Neural cell (in vitro differentiated cells): ENCODE measurements around the gene CDC45.

Source experiments
- EP300 ChIP-seq: fragments of 450-650 bp; conservative IDR thresholded peaks from 2 replicates; pipeline ENCODE4 v1.6.1; 2014; ENCODE audit warnings: antibody characterized with exemption, mild to moderate bottlenecking, moderate library complexity; ENCODE audit not compliant: poor library complexity, severe bottlenecking
- EZH2 ChIP-seq: fragments of 200-600, 300-800 bp; shearing (Covaris generic), sonication (generic); IDR thresholded peaks from 2 replicates; pipeline ENCODE4 v1.6.1; 2014; ENCODE audit warnings: antibody characterized with exemption, low read length, borderline replicate concordance, mild to moderate bottlenecking; ENCODE audit not compliant: insufficient read depth, poor library complexity, severe bottlenecking
- MXI1 ChIP-seq: fragments of 450-650 bp; conservative IDR thresholded peaks from 2 replicates; pipeline ENCODE4 v1.6.1; 2014; ENCODE audit warnings: antibody characterized with exemption, mild to moderate bottlenecking; ENCODE audit not compliant: poor library complexity, severe bottlenecking
- POLR2AphosphoS5 ChIP-seq: IDR thresholded peaks from 2 replicates; pipeline ENCODE4 v1.6.1; 2012
- RAD21 ChIP-seq: fragments of 450-650 bp; conservative IDR thresholded peaks from 2 replicates; pipeline ENCODE4 v1.6.1; 2014; ENCODE audit warnings: antibody characterized with exemption, mild to moderate bottlenecking, moderate library complexity
- SMC3 ChIP-seq: fragments of 450-650 bp; conservative IDR thresholded peaks from 2 replicates; pipeline ENCODE4 v1.6.1; 2014; ENCODE audit warnings: antibody characterized with exemption, mild to moderate bottlenecking, moderate library complexity; ENCODE audit not compliant: poor library complexity
- TAF1 ChIP-seq: IDR thresholded peaks from 2 replicates; pipeline ENCODE4 v1.6.1; 2012; ENCODE audit warnings: low read depth
- TF ChIP-seq, protein P1 (sequence below): fragments of 450-650 bp; IDR thresholded peaks from 2 replicates; pipeline ENCODE4 v1.5.1; 2014; ENCODE audit warnings: antibody characterized with exemption, mild to moderate bottlenecking, moderate library complexity; ENCODE audit not compliant: poor library complexity, severe bottlenecking
- TF ChIP-seq, protein P2 (sequence below): IDR thresholded peaks from 2 replicates; pipeline ENCODE4 v1.6.1; 2012; ENCODE audit warnings: borderline replicate concordance

DNA sequence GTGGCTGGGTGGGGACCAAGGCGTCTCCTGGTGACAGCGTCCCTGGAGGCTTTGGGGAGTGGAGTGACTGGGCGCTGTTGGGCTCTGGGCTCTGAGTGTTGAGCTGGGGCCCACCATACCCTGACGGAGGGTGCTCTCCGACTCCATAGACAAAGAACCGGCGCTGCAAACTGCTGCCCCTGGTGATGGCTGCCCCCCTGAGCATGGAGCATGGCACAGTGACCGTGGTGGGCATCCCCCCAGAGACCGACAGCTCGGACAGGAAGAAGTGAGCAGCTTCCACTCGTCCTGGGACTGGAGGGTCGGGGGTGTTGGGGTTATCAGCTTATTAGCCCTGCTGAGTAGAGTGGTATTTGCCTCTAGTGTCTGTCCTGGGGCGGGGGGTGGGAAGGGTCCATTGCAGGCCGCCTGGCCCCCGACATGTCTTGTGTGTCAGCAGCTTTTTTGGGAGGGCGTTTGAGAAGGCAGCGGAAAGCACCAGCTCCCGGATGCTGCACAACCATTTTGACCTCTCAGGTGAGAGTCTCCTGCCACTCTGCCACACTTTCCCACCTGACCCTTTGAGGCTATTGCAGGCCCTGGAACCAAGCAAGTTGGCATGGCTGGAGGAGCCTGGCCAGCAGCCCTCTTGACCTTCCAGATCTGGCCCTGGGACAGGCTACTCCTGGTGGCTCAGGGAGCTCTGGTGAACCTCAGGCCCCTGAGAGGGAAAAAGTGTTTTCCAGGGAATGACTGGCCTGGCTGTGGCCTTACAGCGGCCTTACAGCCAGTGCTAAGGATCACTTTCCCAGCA lies 36.9 kb downstream of the CDC45 start:
- TF ChIP-seq, protein P1, sequence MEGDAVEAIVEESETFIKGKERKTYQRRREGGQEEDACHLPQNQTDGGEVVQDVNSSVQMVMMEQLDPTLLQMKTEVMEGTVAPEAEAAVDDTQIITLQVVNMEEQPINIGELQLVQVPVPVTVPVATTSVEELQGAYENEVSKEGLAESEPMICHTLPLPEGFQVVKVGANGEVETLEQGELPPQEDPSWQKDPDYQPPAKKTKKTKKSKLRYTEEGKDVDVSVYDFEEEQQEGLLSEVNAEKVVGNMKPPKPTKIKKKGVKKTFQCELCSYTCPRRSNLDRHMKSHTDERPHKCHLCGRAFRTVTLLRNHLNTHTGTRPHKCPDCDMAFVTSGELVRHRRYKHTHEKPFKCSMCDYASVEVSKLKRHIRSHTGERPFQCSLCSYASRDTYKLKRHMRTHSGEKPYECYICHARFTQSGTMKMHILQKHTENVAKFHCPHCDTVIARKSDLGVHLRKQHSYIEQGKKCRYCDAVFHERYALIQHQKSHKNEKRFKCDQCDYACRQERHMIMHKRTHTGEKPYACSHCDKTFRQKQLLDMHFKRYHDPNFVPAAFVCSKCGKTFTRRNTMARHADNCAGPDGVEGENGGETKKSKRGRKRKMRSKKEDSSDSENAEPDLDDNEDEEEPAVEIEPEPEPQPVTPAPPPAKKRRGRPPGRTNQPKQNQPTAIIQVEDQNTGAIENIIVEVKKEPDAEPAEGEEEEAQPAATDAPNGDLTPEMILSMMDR = no peak
- TF ChIP-seq EP300 (no peak), TAF1 (no peak), POLR2AphosphoS5 (no peak), EZH2 (no peak), RAD21 (no peak), MXI1 (no peak), SMC3 (no peak)
- TF ChIP-seq, protein P2, sequence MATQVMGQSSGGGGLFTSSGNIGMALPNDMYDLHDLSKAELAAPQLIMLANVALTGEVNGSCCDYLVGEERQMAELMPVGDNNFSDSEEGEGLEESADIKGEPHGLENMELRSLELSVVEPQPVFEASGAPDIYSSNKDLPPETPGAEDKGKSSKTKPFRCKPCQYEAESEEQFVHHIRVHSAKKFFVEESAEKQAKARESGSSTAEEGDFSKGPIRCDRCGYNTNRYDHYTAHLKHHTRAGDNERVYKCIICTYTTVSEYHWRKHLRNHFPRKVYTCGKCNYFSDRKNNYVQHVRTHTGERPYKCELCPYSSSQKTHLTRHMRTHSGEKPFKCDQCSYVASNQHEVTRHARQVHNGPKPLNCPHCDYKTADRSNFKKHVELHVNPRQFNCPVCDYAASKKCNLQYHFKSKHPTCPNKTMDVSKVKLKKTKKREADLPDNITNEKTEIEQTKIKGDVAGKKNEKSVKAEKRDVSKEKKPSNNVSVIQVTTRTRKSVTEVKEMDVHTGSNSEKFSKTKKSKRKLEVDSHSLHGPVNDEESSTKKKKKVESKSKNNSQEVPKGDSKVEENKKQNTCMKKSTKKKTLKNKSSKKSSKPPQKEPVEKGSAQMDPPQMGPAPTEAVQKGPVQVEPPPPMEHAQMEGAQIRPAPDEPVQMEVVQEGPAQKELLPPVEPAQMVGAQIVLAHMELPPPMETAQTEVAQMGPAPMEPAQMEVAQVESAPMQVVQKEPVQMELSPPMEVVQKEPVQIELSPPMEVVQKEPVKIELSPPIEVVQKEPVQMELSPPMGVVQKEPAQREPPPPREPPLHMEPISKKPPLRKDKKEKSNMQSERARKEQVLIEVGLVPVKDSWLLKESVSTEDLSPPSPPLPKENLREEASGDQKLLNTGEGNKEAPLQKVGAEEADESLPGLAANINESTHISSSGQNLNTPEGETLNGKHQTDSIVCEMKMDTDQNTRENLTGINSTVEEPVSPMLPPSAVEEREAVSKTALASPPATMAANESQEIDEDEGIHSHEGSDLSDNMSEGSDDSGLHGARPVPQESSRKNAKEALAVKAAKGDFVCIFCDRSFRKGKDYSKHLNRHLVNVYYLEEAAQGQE = no peak
